H1 (cell line): ENCODE measurements around the gene CX3CL1. TPM values are rescaled to one million over a fixed set of nuclear protein-coding genes. Genes with fewer than 3 reads are reported as not detected.

Experiments
- CTCF ChIA-PET: fragments of 300-600 bp; sonication (Branson Sonifier 250); formaldehyde crosslinking; loops from one replicate; lab custom pipeline; 2021; ENCODE audit not compliant: partially characterized antibody; lab: Charles Lee
- POLR2A ChIA-PET: fragments of 300-600 bp; sonication (Branson Sonifier 250); formaldehyde crosslinking; loops from one replicate; lab custom pipeline; 2021; ENCODE audit warnings: inconsistent platforms; ENCODE audit not compliant: partially characterized antibody; lab: Charles Lee
- DNase-seq, 2 experiments: peaks; one replicate each; pipeline versions ENCODE4 v3.0.0 to v3.0.0-alpha.2; 2010 to 2022; ENCODE audit warnings: low spot score in 2 of 2, low read depth in 1 of 2, mixed read lengths in 1 of 2
- FAIRE-seq: peaks from 2 replicates; lab custom pipeline; 2011; peaks lifted over from hg19 to GRCh38; lab: Jason Lieb, UNC
- H2AFZ ChIP-seq: 2 replicates; pipeline ENCODE4 v1.8.1; 2012; ENCODE audit warnings: low read length, inconsistent platforms
- H2AK5ac ChIP-seq: 2 replicates; pipeline ENCODE4 v1.6.1; 2013; ENCODE audit warnings: low read depth, low read length
- H2BK120ac ChIP-seq: replicated peaks from 2 replicates; pipeline ENCODE3; 2013; ENCODE audit warnings: low read depth, low read length, inconsistent platforms
- H2BK12ac ChIP-seq: 2 replicates; pipeline ENCODE4 v1.6.1; 2013; ENCODE audit warnings: low read depth, low read length
- H2BK15ac ChIP-seq: 2 replicates; pipeline ENCODE4 v1.6.1; 2013; ENCODE audit warnings: low read length
- H2BK20ac ChIP-seq: 2 replicates; pipeline ENCODE4 v1.6.1; 2013; ENCODE audit warnings: low read length
- H2BK5ac ChIP-seq: 2 replicates; pipeline ENCODE4 v1.6.1; 2013; ENCODE audit warnings: low read depth, low read length
- H3K14ac ChIP-seq: 2 replicates; pipeline ENCODE4 v1.6.1; 2013; ENCODE audit warnings: inconsistent platforms; ENCODE audit not compliant: insufficient read length
- H3K18ac ChIP-seq: 2 replicates; pipeline ENCODE4 v1.6.1; 2013; ENCODE audit warnings: low read length; ENCODE audit errors: extremely low read depth
- H3K23ac ChIP-seq: 2 replicates; pipeline ENCODE4 v1.6.1; 2013; ENCODE audit warnings: inconsistent platforms; ENCODE audit not compliant: insufficient read length
- H3K23me2 ChIP-seq: 2 replicates; pipeline ENCODE4 v1.6.1; 2013; ENCODE audit warnings: low read depth, low read length
- H3K27ac ChIP-seq: 2 replicates; pipeline ENCODE4 v1.6.1; 2011; ENCODE audit warnings: low read depth, low read length, inconsistent platforms
- H3K27me3 ChIP-seq, 4 experiments: replicated peaks in 1 of 4; 1 replicate in 1 of 4; 2 replicates in 3 of 4; pipeline versions ENCODE4 v1.6.1 to v1.8.1; 2011 to 2013; ENCODE audit warnings: low read length in 3 of 4, mild to moderate bottlenecking in 3 of 4, inconsistent platforms in 2 of 4, mixed read lengths in 2 of 4, moderate library complexity in 1 of 4; ENCODE audit not compliant: control insufficient read depth in 3 of 4, insufficient read depth in 3 of 4; ENCODE audit errors: extremely low read depth in 1 of 4
- H3K36me3 ChIP-seq, 4 experiments: 2 replicates each; pipeline versions ENCODE4 v1.6.1 to v1.8.1; 2011 to 2013; ENCODE audit warnings: mild to moderate bottlenecking in 4 of 4, low read length in 3 of 4, moderate library complexity in 2 of 4, control low read depth in 1 of 4, inconsistent platforms in 1 of 4; ENCODE audit not compliant: insufficient read depth in 4 of 4, control insufficient read depth in 2 of 4
- H3K4ac ChIP-seq: replicated peaks from 2 replicates; pipeline ENCODE3; 2013; ENCODE audit warnings: low read length, low read depth, mixed read lengths, inconsistent platforms; ENCODE audit not compliant: insufficient read length
- H3K4me1 ChIP-seq, 4 experiments: replicated peaks in 1 of 4; 1 replicate in 1 of 4; 2 replicates in 3 of 4; pipeline versions ENCODE4 v1.6.1 to v1.8.1; 2011 to 2013; ENCODE audit warnings: low read length in 3 of 4, inconsistent platforms in 2 of 4, mixed read lengths in 1 of 4; ENCODE audit not compliant: insufficient read depth in 4 of 4, control insufficient read depth in 3 of 4
- H3K4me2 ChIP-seq, 2 experiments: 2 replicates each; pipeline versions ENCODE4 v1.6.1 to v1.8.1; 2011 to 2013; ENCODE audit warnings: low read depth in 2 of 2, low read length in 2 of 2, control low read depth in 1 of 2, inconsistent platforms in 1 of 2, mild to moderate bottlenecking in 1 of 2; ENCODE audit not compliant: insufficient read depth in 1 of 2
- H3K4me3 ChIP-seq, 4 experiments: fragments of 200-600, 300-600 bp in 1 of 4; sonication (generic), shearing (Covaris generic), sonication (Bioruptor Twin) in 1 of 4; 2 replicates each; pipeline versions ENCODE4 v1.5.1 to v1.8.1; 2011 to 2016; ENCODE audit warnings: low read length in 4 of 4, low read depth in 3 of 4, control low read depth in 2 of 4, inconsistent platforms in 2 of 4, mild to moderate bottlenecking in 2 of 4, mixed read lengths in 1 of 4, moderate library complexity in 1 of 4; ENCODE audit not compliant: insufficient read depth in 2 of 4; ENCODE audit errors: extremely low read depth in 1 of 4
- H3K56ac ChIP-seq: replicated peaks from 2 replicates; pipeline ENCODE3; 2013; ENCODE audit warnings: low read depth, mild to moderate bottlenecking, mixed read lengths, low read length, inconsistent platforms; ENCODE audit not compliant: insufficient read length
- H3K79me1 ChIP-seq: 2 replicates; pipeline ENCODE4 v1.6.1; 2013; ENCODE audit warnings: low read depth, low read length, control low read depth
- H3K79me2 ChIP-seq, 2 experiments: 2 replicates each; pipeline versions ENCODE4 v1.6.1 to v1.8.1; 2012 to 2013; ENCODE audit warnings: low read length in 2 of 2, mild to moderate bottlenecking in 2 of 2, inconsistent platforms in 1 of 2; ENCODE audit not compliant: insufficient read depth in 2 of 2, control insufficient read depth in 1 of 2
- H3K9ac ChIP-seq, 4 experiments: replicated peaks in 1 of 4; 1 replicate in 1 of 4; 2 replicates in 3 of 4; pipeline versions ENCODE4 v1.6.1 to v1.8.1; 2011 to 2013; ENCODE audit warnings: low read depth in 3 of 4, low read length in 3 of 4, control low read depth in 2 of 4, mild to moderate bottlenecking in 2 of 4, moderate library complexity in 2 of 4, inconsistent platforms in 1 of 4; ENCODE audit errors: extremely low read depth in 1 of 4
- H3K9me3 ChIP-seq, 2 experiments: 2 replicates each; pipeline versions ENCODE4 v1.6.1 to v1.8.1; 2012 to 2013; ENCODE audit warnings: mild to moderate bottlenecking in 2 of 2, moderate library complexity in 2 of 2, control low read depth in 1 of 2, inconsistent platforms in 1 of 2, low read depth in 1 of 2, low read length in 1 of 2, mixed read lengths in 1 of 2; ENCODE audit not compliant: insufficient read depth in 2 of 2
- H4K20me1 ChIP-seq, 2 experiments: replicated peaks in 1 of 2; 2 replicates each; pipeline versions ENCODE3 to v1.8.1; 2011 to 2013; ENCODE audit warnings: inconsistent platforms in 2 of 2, low read length in 2 of 2, mild to moderate bottlenecking in 1 of 2; ENCODE audit not compliant: insufficient read depth in 2 of 2, control insufficient read depth in 1 of 2
- H4K5ac ChIP-seq: 2 replicates; pipeline ENCODE4 v1.6.1; 2013; ENCODE audit warnings: low read length, low read depth, mixed read lengths, inconsistent platforms; ENCODE audit not compliant: insufficient read length
- H4K8ac ChIP-seq: 2 replicates; pipeline ENCODE4 v1.8.0; 2013; ENCODE audit warnings: mild to moderate bottlenecking, moderate library complexity, low read length, inconsistent platforms; ENCODE audit not compliant: insufficient read depth; ENCODE audit errors: extremely low read depth
- H4K91ac ChIP-seq: replicated peaks from 2 replicates; pipeline ENCODE3; 2013; ENCODE audit warnings: low read length, mixed read lengths, inconsistent platforms; ENCODE audit not compliant: insufficient read length
- CEBPB ChIP-seq: IDR thresholded peaks from 2 replicates; pipeline ENCODE4 v1.6.1; 2012; ENCODE audit warnings: low read depth, low read length
- EGR1 ChIP-seq: IDR thresholded peaks from 2 replicates; pipeline ENCODE4 v1.6.1; 2011; ENCODE audit warnings: low read depth, low read length, borderline replicate concordance
- KDM5A ChIP-seq: fragments of 200-600 bp; IDR thresholded peaks from 2 replicates; pipeline ENCODE4 v1.7.1; 2012; ENCODE audit warnings: mild to moderate bottlenecking, low read length, inconsistent platforms, mixed read lengths
- POU5F1 ChIP-seq: IDR thresholded peaks from 2 replicates; pipeline ENCODE4 v1.6.1; 2011; ENCODE audit warnings: low read depth, mild to moderate bottlenecking, low read length, moderate library complexity
- RAD21 ChIP-seq, 2 experiments: IDR thresholded peaks in 1 of 2; conservative IDR thresholded peaks in 1 of 2; 2 replicates each; pipeline ENCODE4 v1.6.1; 2011; ENCODE audit warnings: low read depth in 2 of 2, low read length in 2 of 2, improper control_type of control experiment in 1 of 2, inconsistent platforms in 1 of 2, mild to moderate bottlenecking in 1 of 2, moderate library complexity in 1 of 2
- WGBS, 2 experiments: shearing (Covaris generic) in 1 of 2; methylation state at CpG; one replicate each; pipeline versions ENCODE4 v1.1.6 to v1.1.7; 2013 to 2015; ENCODE audit warnings: low lambda C conversion rate in 2 of 2, mixed read lengths in 2 of 2, inconsistent platforms in 1 of 2, low coverage in 1 of 2, missing lambda C conversion rate in 1 of 2; ENCODE audit not compliant: insufficient replicate concordance in 2 of 2, insufficient coverage in 1 of 2, insufficient read length in 1 of 2; ENCODE audit errors: extremely low coverage in 1 of 2, missing lambda C conversion rate in 1 of 2; 5-methylcytosine and 5-hydroxymethylcytosine counted together
- polyA plus RNA-seq, 7 experiments: library from polyadenylated mRNA; depleted of rRNA in 3 of 7; stranded (reverse) in 5 of 7; unstranded in 2 of 7; fragments of >200 nt in 5 of 7; fragments of 200-250 nt in 2 of 7; gene quantifications; 1 replicate in 5 of 7; 2 replicates in 1 of 7; 4 replicates in 1 of 7; pipeline versions ENCODE4 v1.2.1 to v1.2.3, GENCODE V29; 2011 to 2013; ENCODE audit warnings: missing spikeins in 2 of 7, mixed read lengths in 2 of 7
- total RNA-seq: library from RNA; stranded (reverse); fragmentation: NEBNext Ultra II Directional; extraction: Animal tissue kit (Norgen Biotek cat#: 25700); gene quantifications from 2 replicates; pipeline ENCODE4 v1.2.1, GENCODE V29; 2021

CX3CL1 gene
- total and polyA plus RNA-seq, 2 of the 8 experiments (the other 6 are each of a cell fraction or from before 2014, with no cell fraction given) = 1.4 to 3.0 TPM

- Histone ChIP-seq H3K14ac (no peak overlapping the region), H2BK15ac (no peak overlapping the region), H3K4me3 (no peak overlapping the region), H2BK20ac (no peak overlapping the region), H3K79me1 (no peaks in the 10 kb centered on the region), H3K4me2 (no peak overlapping the region), H3K23ac (no peak overlapping the region), H2AK5ac (no peak overlapping the region), H3K56ac (no peak overlapping the region), H3K4ac (no peak overlapping the region), H3K4me1 (no peaks in the 10 kb centered on the region), H2BK5ac (no peak overlapping the region), H3K79me2 (no peaks in the 10 kb centered on the region), H4K8ac (no peak overlapping the region)
- no peak for DNase-seq
- no peak for TF ChIP-seq CEBPB
- no peak for TF ChIP-seq RAD21 (IDR thresholded peaks at IDR 0.05 in 1 of 2, conservative IDR thresholded peaks at IDR 0.05 in 1 of 2; ENCODE audit: low read depth in 2 of 2, low read length in 2 of 2)
- TF ChIP-seq KDM5A = no peak
- TF ChIP-seq EGR1 = no peak
- no peak for TF ChIP-seq POU5F1
- TF ChIP-seq, all 59 proteins: peak for 0
- no peaks in the 10 kb centered on the region for H4K20me1 ChIP-seq
- no peak for FAIRE-seq
- POLR2A ChIA-PET = no interaction called here
- no peak overlapping the region for H3K9ac ChIP-seq
- no peaks in the 10 kb centered on the region for H3K27me3 ChIP-seq
- H2BK12ac ChIP-seq = no peak overlapping the region
- H3K27ac ChIP-seq = no peak overlapping the region
- CTCF ChIA-PET = interaction anchor here (2.2 kb wide), 1 partner anchor 64 kb away, joined by 8 read pairs; no protein-coding TSS in a partner anchor
- 78% methylated on average over 6 of the region's 6 CpGs; no CpG with 5 or more reads in 1 of the 2 experiments for WGBS, 2 experiments
- H4K5ac ChIP-seq = no peak overlapping the region
- H2AFZ ChIP-seq = no peak overlapping the region
- H4K91ac ChIP-seq = no peak overlapping the region
- H2BK120ac ChIP-seq = no peak overlapping the region
- H3K18ac ChIP-seq = no peak overlapping the region
- no peaks in the 10 kb centered on the region; the same call in 1 of the 2 replicates for H3K23me2 ChIP-seq
- no peaks in the 10 kb centered on the region for H3K9me3 ChIP-seq
- H3K36me3 ChIP-seq = no peaks in the 10 kb centered on the region
These were observed 19.6 kb upstream of the CX3CL1 start for GRCh38 chr16:57352636-57353047.
